ENCODE results near the gene PHKA2. TPM values are rescaled to one million over a fixed set of nuclear protein-coding genes. Genes with fewer than 3 reads are reported as not detected.
A peak's percentile ranks its signal among the peaks of the same experiment; 100 is the strongest.

Gene PHKA2
- total RNA-seq, 1 experiment from 2014 or later: 43.0 TPM

GRCh38 chrX:18997916-18998315 is 14.0 kb upstream of the PHKA2 start:
- Mint-ChIP-seq H3K4me1 (ENCODE audit: low read depth, unreplicated experiment) (peaks cover 9% of the 10 kb centered on the region), H3K27me3 (ENCODE audit: insufficient read depth, unreplicated experiment) (no peaks in the 10 kb centered on the region), H3K36me3 (ENCODE audit: insufficient read depth, unreplicated experiment) (no peaks in the 10 kb centered on the region), H3K4me3 (ENCODE audit: unreplicated experiment) (no peak overlapping the region), H3K9me3 (ENCODE audit: unreplicated experiment) (no peaks in the 10 kb centered on the region), H3K27ac (ENCODE audit: unreplicated experiment) (no peak overlapping the region)
- Histone ChIP-seq H3K36me3 (ENCODE audit: control insufficient read depth, insufficient read depth, low read length) (no peaks in the 10 kb centered on the region), H3K9me3 (no peaks in the 10 kb centered on the region), H3K4me1 (peaks cover 8% of the 10 kb centered on the region), H3K27me3 (replicated peaks; ENCODE audit: control insufficient read depth, insufficient read depth, low read length) (no peaks in the 10 kb centered on the region), H3K4me3 (ENCODE audit: low read depth, low read length) (no peak overlapping the region)
- intact Hi-C loops (cut with micrococcal nuclease; ENCODE audit: unreplicated experiment): no loop called here
- BruUV-seq (replicated peaks): no TSS peak
- POLR2A ChIA-PET: no interaction called here
- no peak for TF ChIP-seq CTCF (IDR thresholded peaks at IDR 0.05; ENCODE audit: insufficient read depth in 1 of 2, low read depth in 1 of 2, low read length in 1 of 2, severe bottlenecking in 1 of 2, unreplicated experiment in 1 of 2)
- CTCF ChIA-PET: no interaction called here
- no peak for DNase-seq

- ChIA-PET CTCF (no interaction called here), POLR2A (no interaction called here)
- Mint-ChIP-seq H3K27ac (ENCODE audit: unreplicated experiment) (no peak overlapping the region), H3K9me3 (ENCODE audit: unreplicated experiment) (no peaks in the 10 kb centered on the region), H3K4me3 (ENCODE audit: unreplicated experiment) (no peak overlapping the region), H3K4me1 (ENCODE audit: low read depth, unreplicated experiment) (peaks cover 14% of the 10 kb centered on the region), H3K27me3 (ENCODE audit: insufficient read depth, unreplicated experiment) (no peaks in the 10 kb centered on the region), H3K36me3 (ENCODE audit: insufficient read depth, unreplicated experiment) (no peaks in the 10 kb centered on the region)
- no peak for DNase-seq
- no peaks in the 10 kb centered on the region for H3K36me3 ChIP-seq (ENCODE audit: control insufficient read depth, insufficient read depth, low read length)
- no TSS peak for BruUV-seq (replicated peaks)
- no peak for TF ChIP-seq CTCF (IDR thresholded peaks at IDR 0.05; ENCODE audit: insufficient read depth in 1 of 2, low read depth in 1 of 2, low read length in 1 of 2, severe bottlenecking in 1 of 2, unreplicated experiment in 1 of 2)
- no peak overlapping the region for H3K4me3 ChIP-seq (ENCODE audit: low read depth, low read length)
- H3K4me1 ChIP-seq: peaks cover 8% of the 10 kb centered on the region
- no peaks in the 10 kb centered on the region for H3K27me3 ChIP-seq (replicated peaks; ENCODE audit: control insufficient read depth, insufficient read depth, low read length)
- H3K9me3 ChIP-seq: no peaks in the 10 kb centered on the region
- intact Hi-C loops (cut with micrococcal nuclease; ENCODE audit: unreplicated experiment): no loop called here
Measured at GRCh38 chrX:18996536-18996935, 12.6 kb upstream of the PHKA2 start.

DNA sequence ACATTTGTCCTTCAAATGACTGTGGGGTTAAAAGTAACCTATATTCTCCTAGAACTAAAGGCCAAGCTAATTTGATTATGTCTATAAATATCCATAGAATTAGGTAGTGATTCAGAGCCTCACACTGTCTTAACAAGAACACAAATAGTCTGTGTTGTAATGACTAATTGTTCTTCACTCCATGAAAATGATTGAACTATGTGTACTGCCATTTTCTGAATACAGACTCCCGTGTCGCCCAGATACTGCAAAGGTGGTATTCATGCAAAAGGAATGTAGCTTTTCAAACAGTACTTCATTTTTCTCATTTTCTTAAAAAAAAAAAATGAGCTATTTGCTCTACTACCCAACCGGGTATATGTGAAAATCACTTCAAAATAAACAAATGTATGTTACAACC is 11.3 kb upstream of the PHKA2 start:
- peak in 1 of 2 experiments; percentile 34 for DNase-seq
- Histone ChIP-seq H3K36me3 (ENCODE audit: control insufficient read depth, insufficient read depth, low read length) (no peaks in the 10 kb centered on the region), H3K4me3 (ENCODE audit: low read depth, low read length) (no peak overlapping the region), H3K9me3 (no peaks in the 10 kb centered on the region), H3K4me1 (peaks cover 8% of the 10 kb centered on the region), H3K27me3 (replicated peaks; ENCODE audit: control insufficient read depth, insufficient read depth, low read length) (no peaks in the 10 kb centered on the region)
- no peaks in the 10 kb centered on the region for H3K27me3 Mint-ChIP-seq (ENCODE audit: insufficient read depth, unreplicated experiment)
- TF ChIP-seq CTCF (IDR thresholded peaks at IDR 0.05; ENCODE audit: insufficient read depth in 1 of 2, low read depth in 1 of 2, low read length in 1 of 2, severe bottlenecking in 1 of 2, unreplicated experiment in 1 of 2): no peak
- H3K4me1 Mint-ChIP-seq (ENCODE audit: low read depth, unreplicated experiment): peaks cover 14% of the 10 kb centered on the region
- peak overlapping the region; percentile 32 for H3K4me3 Mint-ChIP-seq (ENCODE audit: unreplicated experiment)
- intact Hi-C loops (cut with micrococcal nuclease; ENCODE audit: unreplicated experiment): no loop called here
- no peaks in the 10 kb centered on the region for H3K36me3 Mint-ChIP-seq (ENCODE audit: insufficient read depth, unreplicated experiment)
- no peaks in the 10 kb centered on the region for H3K9me3 Mint-ChIP-seq (ENCODE audit: unreplicated experiment)
- POLR2A ChIA-PET: interaction anchor here (0.7 kb wide), 1 partner anchor 12 kb away, joined by 3 read pairs; the partner anchor contains the start of gene PHKA2
- TSS peak; percentile 78 for BruUV-seq (replicated peaks)
- peak overlapping the region; percentile 72 for H3K27ac Mint-ChIP-seq (ENCODE audit: unreplicated experiment)
- CTCF ChIA-PET: interaction anchor here (0.6 to 1.1 kb wide), 3 partner anchors 10 to 127 kb away, joined by 3 to 4 read pairs (median 3); partner anchors contain the start of gene ADGRG2
